ENCODE measurements around the gene MVP.
"Not testable (repeated sequence)": the region's sequence is repeated elsewhere in the genome, so short reads cannot be mapped to it uniquely, and the experiment has no call there.

MVP gene

GRCh38 chr16:29818082-29818481 lies 2.2 kb upstream of the MVP start:
- Histone ChIP-seq H3K27ac (ENCODE audit: low read depth, low read length) (no peak overlapping the region), H3K36me3 (ENCODE audit: control insufficient read depth, insufficient read depth, low read length) (peaks cover 33% of the 10 kb centered on the region), H3K4me1 (ENCODE audit: control insufficient read depth, insufficient read depth, low read length) (peaks cover 17% of the 10 kb centered on the region), H3K9ac (ENCODE audit: low read depth, low read length) (no peak overlapping the region), H3K27me3 (ENCODE audit: control insufficient read depth, insufficient read depth, low read length) (no peaks in the 10 kb centered on the region), H3K9me3 (ENCODE audit: control insufficient read depth, insufficient read depth, low read length) (no peaks in the 10 kb centered on the region), H3K4me3 (ENCODE audit: low read depth, low read length) (no peak overlapping the region)

GRCh38 chr16:29819506-29819905 lies 756 bp upstream of the MVP start:
- no peaks in the 10 kb centered on the region for H3K27me3 ChIP-seq (ENCODE audit: control insufficient read depth, insufficient read depth, low read length)
- H3K36me3 ChIP-seq (ENCODE audit: control insufficient read depth, insufficient read depth, low read length), result peaks cover 33% of the 10 kb centered on the region
- no peak overlapping the region for H3K27ac ChIP-seq (ENCODE audit: low read depth, low read length)
- no peak overlapping the region for H3K4me3 ChIP-seq (ENCODE audit: low read depth, low read length)
- H3K9ac ChIP-seq (ENCODE audit: low read depth, low read length), result no peak overlapping the region
- peaks cover 6% of the 10 kb centered on the region for H3K4me1 ChIP-seq (ENCODE audit: control insufficient read depth, insufficient read depth, low read length)
- no peaks in the 10 kb centered on the region for H3K9me3 ChIP-seq (ENCODE audit: control insufficient read depth, insufficient read depth, low read length)

- Histone ChIP-seq H3K27me3 (ENCODE audit: control insufficient read depth, insufficient read depth, low read length) (no peaks in the 10 kb centered on the region), H3K9me3 (ENCODE audit: control insufficient read depth, insufficient read depth, low read length) (no peaks in the 10 kb centered on the region), H3K36me3 (ENCODE audit: control insufficient read depth, insufficient read depth, low read length) (peaks cover 33% of the 10 kb centered on the region), H3K9ac (ENCODE audit: low read depth, low read length) (no peak overlapping the region), H3K4me1 (ENCODE audit: control insufficient read depth, insufficient read depth, low read length) (peaks cover 8% of the 10 kb centered on the region), H3K4me3 (ENCODE audit: low read depth, low read length) (no peak overlapping the region), H3K27ac (ENCODE audit: low read depth, low read length) (peak overlapping the region; percentile 2)
These were observed 724 bp downstream of the MVP start for GRCh38 chr16:29820730-29821642.

- Histone ChIP-seq H3K27me3 (ENCODE audit: control insufficient read depth, insufficient read depth, low read length) (no peaks in the 10 kb centered on the region), H3K36me3 (ENCODE audit: control insufficient read depth, insufficient read depth, low read length) (peaks cover 33% of the 10 kb centered on the region), H3K9me3 (ENCODE audit: control insufficient read depth, insufficient read depth, low read length) (no peaks in the 10 kb centered on the region), H3K4me3 (ENCODE audit: low read depth, low read length) (no peak overlapping the region), H3K4me1 (ENCODE audit: control insufficient read depth, insufficient read depth, low read length) (peaks cover 8% of the 10 kb centered on the region), H3K9ac (ENCODE audit: low read depth, low read length) (no peak overlapping the region), H3K27ac (ENCODE audit: low read depth, low read length) (peak overlapping the region; percentile 2)
These were observed 1.4 kb downstream of the MVP start for GRCh38 chr16:29821643-29822115.

GRCh38 chr16:29824589-29825144 lies 4.4 kb downstream of the MVP start:
- Histone ChIP-seq H3K9me3 (ENCODE audit: control insufficient read depth, insufficient read depth, low read length) (no peaks in the 10 kb centered on the region), H3K27me3 (ENCODE audit: control insufficient read depth, insufficient read depth, low read length) (no peaks in the 10 kb centered on the region), H3K4me3 (ENCODE audit: low read depth, low read length) (no peak overlapping the region), H3K27ac (ENCODE audit: low read depth, low read length) (peak overlapping the region; percentile 30), H3K9ac (ENCODE audit: low read depth, low read length) (no peak overlapping the region), H3K4me1 (ENCODE audit: control insufficient read depth, insufficient read depth, low read length) (peaks cover 8% of the 10 kb centered on the region), H3K36me3 (ENCODE audit: control insufficient read depth, insufficient read depth, low read length) (peaks cover 15% of the 10 kb centered on the region)

GRCh38 chr16:29825145-29826044 lies 5.1 kb downstream of the MVP start:
- Histone ChIP-seq H3K4me1 (ENCODE audit: control insufficient read depth, insufficient read depth, low read length) (peaks cover 8% of the 10 kb centered on the region), H3K27ac (ENCODE audit: low read depth, low read length) (peak overlapping the region; percentile 30), H3K9ac (ENCODE audit: low read depth, low read length) (no peak overlapping the region), H3K4me3 (ENCODE audit: low read depth, low read length) (no peak overlapping the region), H3K27me3 (ENCODE audit: control insufficient read depth, insufficient read depth, low read length) (no peaks in the 10 kb centered on the region), H3K9me3 (ENCODE audit: control insufficient read depth, insufficient read depth, low read length) (no peaks in the 10 kb centered on the region), H3K36me3 (ENCODE audit: control insufficient read depth, insufficient read depth, low read length) (peaks cover 8% of the 10 kb centered on the region; the same call in 1 of the 2 replicates)

GRCh38 chr16:29826342-29826695 lies 6.1 kb downstream of the MVP start:
- H3K4me1 ChIP-seq (ENCODE audit: control insufficient read depth, insufficient read depth, low read length), result peaks cover 8% of the 10 kb centered on the region
- H3K9me3 ChIP-seq (ENCODE audit: control insufficient read depth, insufficient read depth, low read length), result no peaks in the 10 kb centered on the region
- no peaks in the 10 kb centered on the region for H3K36me3 ChIP-seq (ENCODE audit: control insufficient read depth, insufficient read depth, low read length)
- H3K27ac ChIP-seq (ENCODE audit: low read depth, low read length), result no peak overlapping the region
- no peaks in the 10 kb centered on the region for H3K27me3 ChIP-seq (ENCODE audit: control insufficient read depth, insufficient read depth, low read length)
- no peak overlapping the region for H3K4me3 ChIP-seq (ENCODE audit: low read depth, low read length)
- H3K9ac ChIP-seq (ENCODE audit: low read depth, low read length), result 0 out of 2 replicates have a peak overlapping the region, but pooled peaks have one; percentile 40

- H3K36me3 ChIP-seq (ENCODE audit: control insufficient read depth, insufficient read depth, low read length), result no peaks in the 10 kb centered on the region
- no peak overlapping the region for H3K9ac ChIP-seq (ENCODE audit: low read depth, low read length)
- no peaks in the 10 kb centered on the region for H3K4me1 ChIP-seq (ENCODE audit: control insufficient read depth, insufficient read depth, low read length)
- H3K4me3 ChIP-seq (ENCODE audit: low read depth, low read length), result no peak overlapping the region
- no peaks in the 10 kb centered on the region for H3K27me3 ChIP-seq (ENCODE audit: control insufficient read depth, insufficient read depth, low read length)
- no peaks in the 10 kb centered on the region for H3K9me3 ChIP-seq (ENCODE audit: control insufficient read depth, insufficient read depth, low read length)
- H3K27ac ChIP-seq (ENCODE audit: low read depth, low read length), result no peak overlapping the region
These were observed 10.5 kb downstream of the MVP start for GRCh38 chr16:29830774-29831173.

- Histone ChIP-seq H3K9me3 (ENCODE audit: control insufficient read depth, insufficient read depth, low read length) (no peaks in the 10 kb centered on the region), H3K27ac (ENCODE audit: low read depth, low read length) (no peak overlapping the region), H3K4me3 (ENCODE audit: low read depth, low read length) (no peak overlapping the region), H3K36me3 (ENCODE audit: control insufficient read depth, insufficient read depth, low read length) (no peaks in the 10 kb centered on the region), H3K4me1 (ENCODE audit: control insufficient read depth, insufficient read depth, low read length) (no peaks in the 10 kb centered on the region), H3K27me3 (ENCODE audit: control insufficient read depth, insufficient read depth, low read length) (no peaks in the 10 kb centered on the region), H3K9ac (ENCODE audit: low read depth, low read length) (no peak overlapping the region)
These were observed 11.2 kb downstream of the MVP start for GRCh38 chr16:29831490-29831889.

GRCh38 chr16:29833219-29833618 lies 13.0 kb downstream of the MVP start:
- not testable (repeated sequence) for H3K36me3 ChIP-seq (ENCODE audit: control insufficient read depth, insufficient read depth, low read length); H3K27ac ChIP-seq (ENCODE audit: low read depth, low read length); H3K4me3 ChIP-seq (ENCODE audit: low read depth, low read length); H3K9ac ChIP-seq (ENCODE audit: low read depth, low read length); H3K27me3 ChIP-seq (ENCODE audit: control insufficient read depth, insufficient read depth, low read length); H3K4me1 ChIP-seq (ENCODE audit: control insufficient read depth, insufficient read depth, low read length); H3K9me3 ChIP-seq (ENCODE audit: control insufficient read depth, insufficient read depth, low read length)
